DMS153 (cell line): Measurements from ENCODE around the gene EEF1A1.
A peak's percentile ranks its signal among the peaks of the same experiment; 100 is the strongest.
"Not testable (repeated sequence)": the region's sequence is repeated elsewhere in the genome, so short reads cannot be mapped to it uniquely, and the experiment has no call there.

Experiments
- DNase-seq: peaks from one replicate; lab custom pipeline; 2025; lab: John Stamatoyannopoulos, UW

Gene EEF1A1

GRCh38 chr6:73537677-73538076, 16.8 kb upstream of the EEF1A1 start:
- DNase-seq: no peak

GRCh38 chr6:73534628-73535027, 13.8 kb upstream of the EEF1A1 start:
- no peak for DNase-seq

DNA sequence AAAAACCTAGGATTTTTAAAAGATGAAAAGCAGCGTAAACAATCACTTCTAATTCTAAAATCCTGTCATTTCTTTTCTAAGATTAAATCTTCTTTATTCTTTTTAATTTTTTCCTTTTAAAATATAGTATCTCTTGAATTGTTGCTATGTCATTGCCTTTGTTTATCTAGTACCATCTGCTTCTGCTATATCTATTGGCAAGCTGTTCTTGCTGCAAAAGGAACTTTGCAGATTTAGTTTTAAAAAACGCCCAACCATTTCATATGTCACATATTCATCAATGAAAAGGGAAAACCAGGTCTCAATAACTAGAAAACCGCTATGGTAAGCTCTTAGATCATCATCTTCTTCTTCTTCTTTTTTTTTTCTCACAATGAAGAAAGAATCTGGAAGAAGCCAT, 11.5 kb upstream of the EEF1A1 start:
- no peak for DNase-seq

- no peak for DNase-seq
These were observed 8.1 kb upstream of the EEF1A1 start for GRCh38 chr6:73528897-73529296.

GRCh38 chr6:73525546-73526330, 4.9 kb upstream of the EEF1A1 start:
- no peak for DNase-seq

DNA sequence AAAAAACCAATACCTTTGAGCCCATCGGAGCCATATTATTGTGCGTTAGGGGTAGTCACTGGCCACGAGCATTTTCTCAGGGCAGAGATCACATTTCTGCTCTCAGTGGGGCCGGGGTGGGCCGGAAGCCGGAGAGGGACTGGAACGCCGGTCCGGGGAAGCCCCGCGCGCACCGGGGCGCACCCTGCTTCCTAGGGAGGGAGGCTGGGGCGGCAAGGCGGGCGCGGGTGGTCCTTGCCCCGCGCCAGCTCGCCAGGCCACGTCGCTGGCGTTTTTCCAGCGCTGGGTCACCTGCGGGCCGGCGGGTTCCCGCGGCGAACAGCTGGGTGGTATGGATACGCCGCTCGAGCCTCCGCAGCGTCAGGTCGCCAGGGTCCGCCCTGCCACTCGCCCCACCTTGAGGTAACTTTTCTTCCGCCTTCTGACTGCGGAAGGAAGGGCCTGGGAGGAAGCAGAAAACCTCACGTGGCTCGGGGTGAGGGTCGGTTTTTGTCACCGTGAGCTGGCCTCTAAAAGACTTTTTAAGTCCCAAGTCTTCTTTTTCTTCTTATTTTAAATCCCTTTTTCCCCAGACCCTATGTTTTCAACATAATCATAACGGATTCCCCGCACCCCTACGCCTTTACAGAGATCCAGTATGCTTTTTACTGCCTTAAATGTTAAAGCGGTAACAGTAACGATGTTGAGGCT, 2.7 kb upstream of the EEF1A1 start:
- peak; percentile 53 for DNase-seq

DNA sequence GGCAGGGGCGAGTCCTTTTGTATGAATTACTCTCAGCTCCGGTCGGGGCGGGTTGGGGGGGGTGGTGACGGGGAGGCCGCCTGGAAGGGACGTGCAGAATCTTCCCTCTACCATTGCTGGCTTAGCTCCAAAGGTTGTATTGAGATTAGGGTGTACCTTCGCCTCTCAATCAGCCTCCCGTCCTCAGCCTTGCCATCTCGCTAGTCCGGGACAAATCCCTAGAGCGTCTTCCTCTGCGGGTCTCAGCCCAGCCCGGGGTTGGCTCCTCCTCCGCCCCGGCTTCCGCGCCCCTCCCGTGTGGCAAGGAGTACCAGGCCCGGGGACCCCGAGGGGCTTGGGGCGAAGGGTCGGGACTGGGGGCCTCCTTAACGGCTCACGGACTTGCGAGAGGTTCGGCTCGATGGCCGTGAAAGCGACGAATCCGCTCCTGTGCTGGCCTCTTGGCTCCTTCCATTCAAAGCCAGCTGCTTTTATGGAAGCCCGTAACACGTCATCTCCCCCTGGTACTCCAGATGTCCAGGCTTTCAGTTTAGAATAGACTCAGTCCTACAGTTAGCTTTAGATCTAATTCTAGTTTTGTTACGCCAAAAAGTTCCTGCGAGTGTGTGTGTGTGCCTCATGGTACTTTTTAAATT, 636 bp upstream of the EEF1A1 start:
- peak; percentile 88 for DNase-seq

- peak; percentile 30 for DNase-seq
These were observed 725 bp downstream of the EEF1A1 start for GRCh38 chr6:73519926-73520687.

DNA sequence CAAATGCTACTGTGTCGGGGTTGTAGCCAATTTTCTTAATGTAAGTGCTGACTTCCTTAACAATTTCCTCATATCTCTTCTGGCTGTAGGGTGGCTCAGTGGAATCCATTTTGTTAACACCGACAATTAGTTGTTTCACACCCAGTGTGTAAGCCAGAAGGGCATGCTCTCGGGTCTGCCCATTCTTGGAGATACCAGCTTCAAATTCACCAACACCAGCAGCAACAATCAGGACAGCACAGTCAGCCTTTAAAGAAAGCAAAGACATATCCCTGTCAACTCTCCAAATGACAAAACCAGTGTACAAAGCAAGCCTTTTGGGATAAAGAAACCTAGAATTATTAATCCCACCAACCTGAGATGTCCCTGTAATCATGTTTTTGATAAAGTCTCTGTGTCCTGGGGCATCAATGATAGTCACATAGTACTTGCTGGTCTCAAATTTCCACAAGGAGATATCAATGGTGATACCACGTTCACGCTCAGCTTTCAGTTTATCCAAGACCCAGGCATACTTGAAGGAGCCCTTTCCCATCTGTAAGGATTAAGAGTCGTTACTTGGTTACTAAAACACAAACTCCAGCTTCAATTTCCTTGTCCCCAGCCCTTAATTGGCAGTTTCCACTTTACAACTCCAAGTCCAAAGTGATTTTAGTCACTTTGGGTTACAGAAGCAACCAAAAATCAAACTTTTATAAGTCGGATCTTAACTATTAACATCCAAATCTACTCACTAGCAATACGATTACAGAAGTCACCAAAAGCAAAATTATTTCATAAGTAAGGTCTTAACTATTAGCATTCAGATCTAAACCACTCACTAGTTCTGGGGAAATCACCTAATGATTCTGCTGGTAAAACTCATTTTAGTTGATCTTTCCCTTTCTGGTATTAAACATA, 1.6 kb downstream of the EEF1A1 start:
- not testable (repeated sequence) for DNase-seq

DNA sequence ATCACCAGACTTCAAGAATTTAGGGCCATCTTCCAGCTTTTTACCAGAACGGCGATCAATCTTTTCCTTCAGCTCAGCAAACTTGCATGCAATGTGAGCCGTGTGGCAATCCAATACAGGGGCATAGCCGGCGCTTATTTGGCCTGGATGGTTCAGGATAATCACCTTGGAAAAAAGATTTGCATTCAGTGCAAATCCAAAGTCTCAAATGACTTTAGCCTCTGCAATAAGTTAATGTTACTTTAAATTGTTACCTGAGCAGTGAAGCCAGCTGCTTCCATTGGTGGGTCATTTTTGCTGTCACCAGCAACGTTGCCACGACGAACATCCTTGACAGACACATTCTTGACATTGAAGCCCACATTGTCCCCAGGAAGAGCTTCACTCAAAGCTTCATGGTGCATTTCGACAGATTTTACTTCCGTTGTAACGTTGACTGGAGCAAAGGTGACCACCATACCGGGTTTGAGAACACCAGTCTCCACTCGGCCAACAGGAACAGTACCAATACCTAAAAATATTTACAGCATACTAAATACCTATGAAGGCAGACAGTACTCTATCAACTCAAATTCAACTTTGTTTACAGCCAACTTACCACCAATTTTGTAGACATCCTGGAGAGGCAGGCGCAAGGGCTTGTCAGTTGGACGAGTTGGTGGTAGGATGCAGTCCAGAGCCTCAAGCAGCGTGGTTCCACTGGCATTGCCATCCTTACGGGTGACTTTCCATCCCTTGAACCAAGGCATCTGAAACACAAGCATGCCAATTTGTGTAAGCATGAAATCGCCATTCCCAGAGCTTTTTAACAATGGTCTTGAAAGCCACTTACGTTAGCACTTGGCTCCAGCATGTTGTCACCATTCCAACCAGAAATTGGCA, 2.5 kb downstream of the EEF1A1 start:
- not testable (repeated sequence) for DNase-seq

DNA sequence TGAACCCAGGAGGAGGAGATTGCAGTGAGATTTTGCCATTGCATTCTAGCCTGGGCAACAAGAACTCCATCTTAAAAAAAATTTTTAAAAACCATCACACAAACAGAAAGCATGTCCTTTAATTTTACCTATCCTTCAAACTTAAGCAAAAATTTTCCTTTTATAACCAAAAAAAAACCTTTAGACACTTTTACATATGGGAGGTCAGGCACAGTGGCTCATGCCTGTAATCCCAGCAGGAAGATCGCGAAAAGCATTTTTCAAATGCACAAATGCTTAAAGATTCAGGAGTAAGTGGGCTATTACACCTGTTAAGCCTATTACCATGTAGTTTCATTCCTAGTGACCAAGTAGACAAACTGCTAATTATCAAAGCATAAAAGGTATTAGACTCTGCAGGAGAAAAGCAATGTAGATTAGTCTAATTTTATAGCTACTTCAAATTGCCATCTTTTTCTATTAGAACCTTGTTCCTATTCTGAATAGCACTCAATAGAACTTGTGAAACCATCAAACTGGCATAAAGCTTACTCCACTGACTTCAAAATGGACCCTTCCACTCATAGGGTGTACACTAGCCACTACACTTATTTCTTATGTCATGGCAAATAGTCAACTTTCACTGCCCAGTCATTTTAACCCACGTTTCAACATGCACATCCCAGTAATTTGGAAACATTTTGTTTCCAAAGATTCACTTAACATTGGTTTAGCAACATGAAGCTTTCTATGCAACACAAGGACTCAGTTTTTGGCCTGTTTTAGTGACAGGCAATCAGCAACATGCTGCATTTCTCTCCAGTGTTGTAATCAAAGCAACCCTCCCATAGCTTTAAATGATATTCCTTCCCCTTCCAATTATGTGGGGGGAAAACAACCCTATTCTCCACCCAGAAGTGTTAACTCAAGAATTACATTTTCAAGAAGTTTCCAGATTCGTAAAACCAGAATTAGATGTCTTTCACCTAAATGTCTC, 4.0 kb downstream of the EEF1A1 start:
- no peak for DNase-seq

- DNase-seq: no peak
These were observed 5.6 kb downstream of the EEF1A1 start for GRCh38 chr6:73515204-73515655.

- DNase-seq: no peak
These were observed 6.1 kb downstream of the EEF1A1 start for GRCh38 chr6:73514746-73515110.

DNA sequence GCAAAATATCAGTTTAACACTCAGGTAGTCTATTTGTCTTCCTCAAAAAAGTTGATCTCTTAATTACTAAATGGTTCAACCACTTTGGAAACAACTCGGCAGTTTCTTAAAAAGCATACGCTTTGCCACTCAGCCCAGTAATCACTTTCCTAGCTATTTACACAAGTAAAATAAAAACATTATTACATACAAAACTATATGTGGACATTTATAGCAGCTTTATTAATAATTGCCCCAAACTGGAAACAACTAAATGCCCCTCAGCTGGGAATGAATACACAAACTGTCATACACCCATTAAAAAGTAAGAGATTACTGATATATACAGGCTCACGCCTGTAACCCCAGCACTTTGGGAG, 7.4 kb downstream of the EEF1A1 start:
- DNase-seq: no peak

GRCh38 chr6:73511796-73512195, 9.0 kb downstream of the EEF1A1 start:
- DNase-seq: no peak

DNA sequence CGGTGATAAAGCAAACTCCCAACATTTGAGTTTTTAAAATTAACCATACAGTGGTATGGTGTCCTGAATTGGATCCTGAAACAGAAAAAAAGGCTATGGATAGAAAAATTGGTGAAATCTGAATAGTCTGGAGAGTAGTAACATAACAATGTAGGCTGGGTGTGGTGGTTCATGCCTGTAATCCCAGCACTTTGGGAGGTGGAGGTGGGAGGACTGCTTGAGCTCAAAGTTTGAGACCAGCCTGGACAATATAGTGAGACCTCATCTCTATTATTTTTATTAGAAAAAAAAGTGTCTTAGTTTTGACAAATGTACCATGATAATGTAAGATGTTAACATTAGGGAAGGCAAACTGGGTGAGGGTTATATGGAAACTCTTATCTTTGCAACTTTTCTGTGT, 11.0 kb downstream of the EEF1A1 start:
- DNase-seq: no peak

DNA sequence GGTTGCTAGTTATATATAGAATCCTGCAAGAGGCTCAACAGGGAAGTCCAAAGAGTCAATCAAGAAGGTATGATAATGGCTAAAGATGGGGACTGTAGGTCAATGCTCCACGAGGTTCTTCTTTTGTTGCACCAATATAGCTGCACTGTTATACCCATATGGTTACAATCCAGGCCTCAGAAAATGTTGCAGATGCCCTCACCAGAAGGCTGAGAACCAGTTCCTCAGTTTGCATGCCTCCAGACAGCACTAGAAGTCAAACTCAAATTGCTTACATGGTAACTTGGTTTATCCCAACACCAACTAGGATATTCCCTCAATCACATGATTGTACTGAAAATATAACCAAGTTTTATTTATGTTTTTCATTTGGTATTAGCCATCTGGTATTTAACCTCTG, 12.1 kb downstream of the EEF1A1 start:
- DNase-seq: no peak

DNA sequence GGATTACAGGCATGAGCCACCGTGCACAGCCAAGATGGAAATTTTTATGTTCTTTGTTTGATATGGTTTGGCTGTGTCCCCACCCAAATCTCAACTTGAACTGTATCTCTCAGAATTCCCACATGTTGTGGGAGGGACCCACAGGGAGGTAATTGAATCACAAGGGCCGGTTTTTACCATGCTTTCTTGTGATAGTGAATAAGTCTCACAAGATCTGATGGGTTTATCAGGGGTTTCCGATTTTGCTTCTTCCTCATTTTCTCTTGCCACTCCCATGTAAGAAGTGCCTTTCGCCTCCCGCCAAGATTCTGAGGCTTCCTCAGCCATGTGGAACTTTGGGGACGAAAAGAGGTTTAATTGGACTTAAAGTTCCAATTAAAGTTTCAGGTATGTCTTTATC, 14.6 kb downstream of the EEF1A1 start:
- DNase-seq: no peak

DNA sequence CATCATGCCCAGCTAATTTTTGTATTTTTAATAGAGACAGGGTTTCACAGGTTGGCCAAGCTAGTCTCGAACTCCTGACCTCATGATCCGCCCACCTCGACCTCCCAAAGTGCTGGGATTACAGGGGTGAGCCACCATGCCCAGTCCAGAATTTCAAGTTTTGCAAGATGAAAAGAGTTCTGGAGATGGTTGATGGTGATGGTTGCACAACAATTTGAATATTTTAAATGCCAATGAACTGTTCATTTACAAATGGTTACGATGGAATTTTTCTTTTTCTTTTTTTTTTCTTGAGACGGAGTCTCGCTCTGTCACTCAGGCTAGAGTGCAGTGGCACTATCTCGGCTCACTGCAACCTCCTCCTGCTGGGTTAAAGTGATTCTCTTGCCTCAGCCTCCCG, 15.1 kb downstream of the EEF1A1 start:
- not testable (repeated sequence) for DNase-seq
